Measurements from ENCODE around the gene NR6A1.

Gene NR6A1

GRCh38 chr9:124758061-124758460 is 13.1 kb downstream of the NR6A1 start:
- Histone ChIP-seq H2BK15ac (replicated peaks; ENCODE audit: low read depth) (no peak overlapping the region), H3K79me1 (ENCODE audit: low read length) (peaks cover 2% of the 10 kb centered on the region), H3K36me3 (ENCODE audit: control insufficient read depth, insufficient read depth, low read length) (no peaks in the 10 kb centered on the region), H2AK5ac (ENCODE audit: low read length) (no peak overlapping the region), H3K4me2 (ENCODE audit: low read length) (peak overlapping the region; percentile 37), H3K9ac (ENCODE audit: low read length) (peak overlapping the region; percentile 13), H3K23ac (ENCODE audit: low read length) (no peak overlapping the region), H2BK120ac (ENCODE audit: low read depth, low read length) (peak overlapping the region; percentile 61), H3K27ac (ENCODE audit: low read depth, low read length) (peak overlapping the region; percentile 91), H3K56ac (ENCODE audit: low read length) (peak overlapping the region; percentile 4), H3K18ac (ENCODE audit: low read length) (peak overlapping the region; percentile 87), H4K5ac (ENCODE audit: low read length) (no peak overlapping the region), H3K79me2 (ENCODE audit: control insufficient read depth, insufficient read depth, low read length) (peaks cover 14% of the 10 kb centered on the region), H3K4me1 (ENCODE audit: control insufficient read depth, low read depth, low read length) (peaks cover 20% of the 10 kb centered on the region), H4K8ac (ENCODE audit: low read depth, low read length) (no peak overlapping the region), H3K27me3 (ENCODE audit: insufficient read depth, low read length, poor library complexity) (no peaks in the 10 kb centered on the region), H3K4me3 (ENCODE audit: low read length) (no peak overlapping the region), H3K4ac (ENCODE audit: low read depth, low read length) (no peak overlapping the region), H2BK5ac (ENCODE audit: low read length) (no peak overlapping the region)
- no CpG with 5 or more reads among the region's 3 CpGs for WGBS (ENCODE audit: extremely low coverage, insufficient coverage, low lambda C conversion rate)
- DNase-seq: peak; percentile 73

- Histone ChIP-seq H4K8ac (ENCODE audit: low read depth, low read length) (no peak overlapping the region), H2BK15ac (replicated peaks; ENCODE audit: low read depth) (no peak overlapping the region), H3K79me1 (ENCODE audit: low read length) (peaks cover 3% of the 10 kb centered on the region), H3K4ac (ENCODE audit: low read depth, low read length) (no peak overlapping the region), H3K9ac (ENCODE audit: low read length) (peak overlapping the region; percentile 25), H3K27me3 (ENCODE audit: insufficient read depth, low read length, poor library complexity) (no peaks in the 10 kb centered on the region), H2BK5ac (ENCODE audit: low read length) (no peak overlapping the region), H3K56ac (ENCODE audit: low read length) (peak overlapping the region; percentile 31), H3K18ac (ENCODE audit: low read length) (peak overlapping the region; percentile 87), H3K4me2 (ENCODE audit: low read length) (peak overlapping the region; percentile 37), H2BK120ac (ENCODE audit: low read depth, low read length) (peak overlapping the region; percentile 61), H2AK5ac (ENCODE audit: low read length) (no peak overlapping the region), H3K4me3 (ENCODE audit: low read length) (no peak overlapping the region), H3K36me3 (ENCODE audit: control insufficient read depth, insufficient read depth, low read length) (no peaks in the 10 kb centered on the region), H3K79me2 (ENCODE audit: control insufficient read depth, insufficient read depth, low read length) (peaks cover 16% of the 10 kb centered on the region), H4K5ac (ENCODE audit: low read length) (no peak overlapping the region), H3K4me1 (ENCODE audit: control insufficient read depth, low read depth, low read length) (peaks cover 23% of the 10 kb centered on the region), H3K27ac (ENCODE audit: low read depth, low read length) (peak overlapping the region; percentile 91), H3K23ac (ENCODE audit: low read length) (no peak overlapping the region)
- WGBS (ENCODE audit: extremely low coverage, insufficient coverage, low lambda C conversion rate): no CpG with 5 or more reads among the region's 6 CpGs
- DNase-seq: peak; percentile 79
Observed at GRCh38 chr9:124757616-124758015, 13.5 kb downstream of the NR6A1 start.

GRCh38 chr9:124756011-124756410 is 15.1 kb downstream of the NR6A1 start:
- Histone ChIP-seq H2BK5ac (ENCODE audit: low read length) (no peak overlapping the region), H3K79me1 (ENCODE audit: low read length) (peaks cover 3% of the 10 kb centered on the region), H2BK15ac (replicated peaks; ENCODE audit: low read depth) (no peak overlapping the region), H4K8ac (ENCODE audit: low read depth, low read length) (no peak overlapping the region), H3K4ac (ENCODE audit: low read depth, low read length) (no peak overlapping the region), H2AK5ac (ENCODE audit: low read length) (no peak overlapping the region), H2BK120ac (ENCODE audit: low read depth, low read length) (no peak overlapping the region), H3K79me2 (ENCODE audit: control insufficient read depth, insufficient read depth, low read length) (peaks cover 18% of the 10 kb centered on the region), H3K18ac (ENCODE audit: low read length) (no peak overlapping the region), H3K4me2 (ENCODE audit: low read length) (no peak overlapping the region), H4K5ac (ENCODE audit: low read length) (no peak overlapping the region), H3K36me3 (ENCODE audit: control insufficient read depth, insufficient read depth, low read length) (no peaks in the 10 kb centered on the region), H3K27ac (ENCODE audit: low read depth, low read length) (no peak overlapping the region), H3K9ac (ENCODE audit: low read length) (no peak overlapping the region), H3K4me3 (ENCODE audit: low read length) (no peak overlapping the region), H3K27me3 (ENCODE audit: insufficient read depth, low read length, poor library complexity) (no peaks in the 10 kb centered on the region), H3K56ac (ENCODE audit: low read length) (no peak overlapping the region), H3K4me1 (ENCODE audit: control insufficient read depth, low read depth, low read length) (peaks cover 20% of the 10 kb centered on the region), H3K23ac (ENCODE audit: low read length) (no peak overlapping the region)
- no peak for DNase-seq
- no CpG with 5 or more reads among the region's 2 CpGs for WGBS (ENCODE audit: extremely low coverage, insufficient coverage, low lambda C conversion rate)

DNA sequence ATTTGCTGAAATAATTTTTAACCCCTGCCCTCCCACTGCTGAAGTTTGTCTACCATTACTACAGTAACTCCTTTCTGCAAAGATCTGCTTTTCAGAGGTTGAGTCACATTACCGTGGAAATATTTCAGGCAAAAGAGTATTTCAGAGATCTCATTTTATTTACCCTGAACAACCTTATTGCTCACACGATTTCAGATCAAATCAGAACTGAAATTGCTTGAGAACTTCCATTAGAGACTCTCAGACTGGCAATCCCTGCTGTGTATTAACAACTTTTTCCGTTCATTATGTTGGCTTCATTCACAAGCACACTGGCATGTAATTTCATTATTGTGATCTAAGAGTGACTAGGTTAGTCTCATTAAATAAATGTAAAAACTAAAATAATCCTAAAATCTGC is 16.1 kb downstream of the NR6A1 start:
- H3K36me3 ChIP-seq (ENCODE audit: control insufficient read depth, insufficient read depth, low read length): no peaks in the 10 kb centered on the region
- no CpG with 5 or more reads among the region's 3 CpGs for WGBS (ENCODE audit: extremely low coverage, insufficient coverage, low lambda C conversion rate)
- DNase-seq: no peak
- peaks cover 20% of the 10 kb centered on the region for H3K4me1 ChIP-seq (ENCODE audit: control insufficient read depth, low read depth, low read length)
- H4K5ac ChIP-seq (ENCODE audit: low read length): no peak overlapping the region
- no peak overlapping the region for H2BK5ac ChIP-seq (ENCODE audit: low read length)
- H2BK120ac ChIP-seq (ENCODE audit: low read depth, low read length): no peak overlapping the region
- H3K27me3 ChIP-seq (ENCODE audit: insufficient read depth, low read length, poor library complexity): no peaks in the 10 kb centered on the region
- no peak overlapping the region for H3K27ac ChIP-seq (ENCODE audit: low read depth, low read length)
- no peak overlapping the region for H2BK15ac ChIP-seq (replicated peaks; ENCODE audit: low read depth)
- peaks cover 6% of the 10 kb centered on the region for H3K79me1 ChIP-seq (ENCODE audit: low read length)
- no peak overlapping the region for H3K18ac ChIP-seq (ENCODE audit: low read length)
- no peak overlapping the region for H3K56ac ChIP-seq (ENCODE audit: low read length)
- no peak overlapping the region for H4K8ac ChIP-seq (ENCODE audit: low read depth, low read length)
- H3K4me2 ChIP-seq (ENCODE audit: low read length): no peak overlapping the region
- H3K4me3 ChIP-seq (ENCODE audit: low read length): no peak overlapping the region
- H3K4ac ChIP-seq (ENCODE audit: low read depth, low read length): no peak overlapping the region
- no peak overlapping the region for H2AK5ac ChIP-seq (ENCODE audit: low read length)
- H3K79me2 ChIP-seq (ENCODE audit: control insufficient read depth, insufficient read depth, low read length): peaks cover 24% of the 10 kb centered on the region
- no peak overlapping the region for H3K9ac ChIP-seq (ENCODE audit: low read length)
- H3K23ac ChIP-seq (ENCODE audit: low read length): no peak overlapping the region

DNA sequence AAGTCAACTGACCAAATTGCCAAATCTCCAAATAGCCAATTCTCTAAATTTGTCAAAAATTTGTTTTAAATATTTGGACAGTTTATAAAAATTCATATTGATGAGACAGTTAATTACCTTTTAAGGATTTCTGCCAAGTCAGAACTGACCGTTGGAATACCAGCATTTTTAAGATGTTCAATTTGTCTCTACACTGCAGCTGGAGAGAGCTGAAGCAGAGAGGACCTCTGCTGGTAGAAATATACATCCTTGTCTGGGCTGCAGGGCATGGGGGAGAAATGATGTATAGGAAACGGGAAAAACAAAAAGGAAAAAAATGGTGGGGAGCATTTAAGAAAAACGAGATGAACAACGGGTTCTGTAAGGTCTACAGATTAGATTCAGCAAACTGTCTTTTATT is 16.8 kb downstream of the NR6A1 start:
- peaks cover 29% of the 10 kb centered on the region for H3K79me2 ChIP-seq (ENCODE audit: control insufficient read depth, insufficient read depth, low read length)
- no peak overlapping the region for H2AK5ac ChIP-seq (ENCODE audit: low read length)
- no peak overlapping the region for H3K27ac ChIP-seq (ENCODE audit: low read depth, low read length)
- H3K56ac ChIP-seq (ENCODE audit: low read length): no peak overlapping the region
- WGBS (ENCODE audit: extremely low coverage, insufficient coverage, low lambda C conversion rate): no CpG with 5 or more reads among the region's 4 CpGs
- H3K4me1 ChIP-seq (ENCODE audit: control insufficient read depth, low read depth, low read length): peaks cover 19% of the 10 kb centered on the region
- H2BK15ac ChIP-seq (replicated peaks; ENCODE audit: low read depth): no peak overlapping the region
- no peak overlapping the region for H3K9ac ChIP-seq (ENCODE audit: low read length)
- H3K23ac ChIP-seq (ENCODE audit: low read length): no peak overlapping the region
- no peak overlapping the region for H3K18ac ChIP-seq (ENCODE audit: low read length)
- H3K4ac ChIP-seq (ENCODE audit: low read depth, low read length): no peak overlapping the region
- no peaks in the 10 kb centered on the region for H3K27me3 ChIP-seq (ENCODE audit: insufficient read depth, low read length, poor library complexity)
- no peak overlapping the region for H2BK5ac ChIP-seq (ENCODE audit: low read length)
- peaks cover 10% of the 10 kb centered on the region for H3K79me1 ChIP-seq (ENCODE audit: low read length)
- H3K4me3 ChIP-seq (ENCODE audit: low read length): no peak overlapping the region
- no peak overlapping the region for H4K8ac ChIP-seq (ENCODE audit: low read depth, low read length)
- H2BK120ac ChIP-seq (ENCODE audit: low read depth, low read length): no peak overlapping the region
- DNase-seq: peak; percentile 57
- H3K36me3 ChIP-seq (ENCODE audit: control insufficient read depth, insufficient read depth, low read length): no peaks in the 10 kb centered on the region
- H4K5ac ChIP-seq (ENCODE audit: low read length): no peak overlapping the region
- H3K4me2 ChIP-seq (ENCODE audit: low read length): no peak overlapping the region

DNA sequence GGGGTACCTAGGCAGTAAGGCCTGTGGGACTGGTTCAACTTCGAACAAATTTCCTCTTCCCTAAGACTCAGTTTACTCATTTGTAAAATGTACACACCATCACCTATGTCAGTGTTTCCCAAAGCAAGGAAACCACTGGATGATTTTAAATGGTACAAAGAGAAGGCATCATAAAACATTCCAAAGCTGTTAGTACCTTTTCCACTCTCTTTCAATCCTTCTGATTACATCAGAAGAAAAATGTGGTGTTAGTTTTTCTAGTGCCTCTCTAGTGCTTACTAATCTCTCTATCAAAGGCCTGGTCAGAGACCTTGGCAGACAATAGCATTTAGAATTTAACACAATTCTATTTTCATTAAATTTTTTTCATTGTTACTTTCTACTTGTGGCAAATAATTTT is 18.1 kb downstream of the NR6A1 start:
- H3K79me2 ChIP-seq (ENCODE audit: control insufficient read depth, insufficient read depth, low read length): peaks cover 30% of the 10 kb centered on the region
- peak overlapping the region; percentile 9 for H3K9ac ChIP-seq (ENCODE audit: low read length)
- H3K18ac ChIP-seq (ENCODE audit: low read length): no peak overlapping the region
- no peak overlapping the region for H2BK15ac ChIP-seq (replicated peaks; ENCODE audit: low read depth)
- H3K79me1 ChIP-seq (ENCODE audit: low read length): peaks cover 10% of the 10 kb centered on the region
- WGBS (ENCODE audit: extremely low coverage, insufficient coverage, low lambda C conversion rate): no CpG with 5 or more reads among the region's 1 CpG
- no peak overlapping the region for H4K8ac ChIP-seq (ENCODE audit: low read depth, low read length)
- H3K4me2 ChIP-seq (ENCODE audit: low read length): no peak overlapping the region
- H3K56ac ChIP-seq (ENCODE audit: low read length): peak overlapping the region; percentile 22
- peak; percentile 66 for DNase-seq
- H3K4me1 ChIP-seq (ENCODE audit: control insufficient read depth, low read depth, low read length): peaks cover 13% of the 10 kb centered on the region
- peak overlapping the region; percentile 29 for H2BK5ac ChIP-seq (ENCODE audit: low read length)
- no peak overlapping the region for H2BK120ac ChIP-seq (ENCODE audit: low read depth, low read length)
- no peaks in the 10 kb centered on the region for H3K36me3 ChIP-seq (ENCODE audit: control insufficient read depth, insufficient read depth, low read length)
- H3K4ac ChIP-seq (ENCODE audit: low read depth, low read length): no peak overlapping the region
- no peak overlapping the region for H3K27ac ChIP-seq (ENCODE audit: low read depth, low read length)
- H3K23ac ChIP-seq (ENCODE audit: low read length): no peak overlapping the region
- no peak overlapping the region for H3K4me3 ChIP-seq (ENCODE audit: low read length)
- H4K5ac ChIP-seq (ENCODE audit: low read length): no peak overlapping the region
- H3K27me3 ChIP-seq (ENCODE audit: insufficient read depth, low read length, poor library complexity): no peaks in the 10 kb centered on the region
- H2AK5ac ChIP-seq (ENCODE audit: low read length): no peak overlapping the region

Data from mesendoderm (in vitro differentiated cells).